ENCODE results near the gene RAB32.
"Not testable (repeated sequence)": the region's sequence is repeated elsewhere in the genome, so short reads cannot be mapped to it uniquely, and the experiment has no call there.

Gene RAB32
- 0 to 0.06 reads per million in 2 experiments for total RNA-seq

DNA sequence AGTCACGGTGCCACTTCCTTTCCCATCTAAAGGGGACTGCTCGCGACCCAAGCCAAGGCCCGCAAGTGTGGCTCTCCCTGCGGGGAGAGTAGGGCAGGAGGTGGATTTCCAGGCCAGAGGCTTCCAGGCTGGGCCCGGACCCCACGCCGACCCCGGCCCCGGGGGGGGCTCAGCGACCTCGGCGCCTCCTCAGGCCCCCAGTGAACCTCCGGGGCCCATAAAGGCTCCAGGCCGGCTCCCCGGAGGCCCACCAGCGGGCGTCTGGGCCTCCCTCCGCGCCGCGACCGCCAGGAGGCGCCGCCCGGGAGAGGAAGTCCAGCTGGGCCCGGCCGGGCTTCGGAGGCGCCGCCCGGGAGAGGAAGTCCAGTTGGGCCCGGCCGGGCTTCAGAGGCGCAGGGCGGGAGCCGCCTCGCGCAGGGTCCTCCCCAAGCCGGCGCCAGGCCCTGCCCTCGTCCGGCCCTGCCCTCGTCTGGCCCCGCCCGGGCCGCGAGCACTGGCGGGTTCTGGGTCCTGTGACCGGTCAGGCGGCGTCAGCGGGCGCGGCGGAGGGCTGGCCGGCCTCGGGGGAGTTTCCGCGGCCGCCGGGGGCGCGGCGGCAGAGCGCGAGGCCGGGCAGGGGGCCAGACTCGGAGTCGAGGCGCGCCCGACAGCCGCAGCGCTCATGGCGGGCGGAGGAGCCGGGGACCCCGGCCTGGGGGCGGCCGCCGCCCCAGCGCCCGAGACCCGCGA, at the start of gene RAB32:
TSS of gene RAB32 (plus strand) at position 623 of the 729 bp plus-strand sequence. CDS start at position 662, 39 bp downstream.
- no peak for DNase-seq (ENCODE audit: low read depth)

DNA sequence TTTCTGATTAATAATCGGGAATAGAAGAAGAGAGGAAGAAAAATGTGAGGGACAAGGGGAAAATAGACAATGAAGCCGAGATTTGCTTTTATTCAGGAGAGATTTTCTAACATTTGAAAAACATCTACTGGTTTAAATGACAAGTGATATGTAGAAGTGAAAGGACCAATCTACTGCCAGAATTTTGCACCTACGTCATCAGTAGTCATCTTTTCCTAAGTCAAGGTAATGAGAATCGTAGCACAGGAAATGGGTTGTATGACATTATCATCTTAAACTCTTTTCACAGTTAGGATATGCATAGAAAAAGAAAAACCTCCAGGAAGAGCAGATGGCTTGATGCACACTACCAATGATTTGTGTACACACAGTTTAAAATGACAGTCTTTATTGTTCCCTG, 45.3 kb upstream of the RAB32 start:
- DNase-seq (ENCODE audit: low read depth), result no peak

DNA sequence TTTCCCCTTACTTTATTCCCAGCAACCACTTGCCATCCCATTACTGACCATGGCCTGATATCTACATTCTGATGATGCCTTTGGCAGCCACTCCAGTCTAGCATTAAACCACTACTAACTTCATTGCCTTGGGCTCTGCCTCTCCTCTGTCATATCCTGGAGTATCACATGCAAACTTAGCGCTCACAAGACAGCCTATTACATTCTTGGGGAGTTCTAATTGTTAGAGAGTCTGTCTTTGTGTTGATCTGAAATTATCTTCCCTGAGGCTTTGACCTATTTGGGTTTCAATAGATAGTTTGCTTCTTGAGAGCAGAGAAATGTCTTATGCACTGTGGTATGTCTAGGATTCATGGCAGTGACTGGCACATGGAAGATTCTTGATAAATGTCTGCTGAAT, 40.5 kb upstream of the RAB32 start:
- no peak for DNase-seq (ENCODE audit: low read depth)

DNA sequence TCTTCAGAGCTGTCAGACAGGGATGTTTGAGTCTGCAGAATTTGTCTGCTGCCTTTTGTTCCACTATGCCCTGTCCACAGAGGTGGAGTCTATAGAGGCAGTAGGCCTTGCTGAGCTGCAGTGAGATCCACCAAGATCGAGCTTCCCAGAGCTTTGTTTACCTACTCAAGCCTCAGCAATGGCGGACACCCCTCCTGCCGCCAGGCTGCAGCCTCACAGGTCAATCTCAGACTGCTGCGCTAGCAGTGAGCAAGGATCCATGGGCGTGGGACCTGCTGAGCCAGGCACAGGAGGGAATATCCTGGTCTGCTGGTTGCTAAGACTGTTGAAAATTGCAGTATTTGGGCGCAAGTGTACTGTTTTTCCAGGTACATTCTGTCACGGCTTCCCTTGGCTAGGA, 28.4 kb upstream of the RAB32 start:
- no peak for DNase-seq (ENCODE audit: low read depth)

DNA sequence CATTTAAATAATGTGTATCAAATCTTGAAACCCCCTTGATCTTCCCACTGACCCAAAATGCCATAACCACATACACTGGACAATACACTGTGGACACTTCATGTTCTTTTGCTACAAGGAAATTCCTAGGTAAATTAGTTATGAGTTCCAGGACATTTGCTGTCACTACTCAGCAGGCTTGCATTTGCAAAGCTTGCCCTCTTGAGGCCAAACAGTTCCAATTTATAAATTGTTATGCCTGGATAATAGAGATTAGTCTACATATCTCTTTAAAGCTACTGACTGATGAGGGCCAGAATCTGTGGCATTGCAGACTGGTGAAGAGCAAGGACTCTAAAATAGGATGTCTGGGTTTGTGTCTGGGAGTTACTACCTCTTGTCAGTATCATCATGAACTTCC, 17.4 kb upstream of the RAB32 start:
- no peak for DNase-seq (ENCODE audit: low read depth)

DNA sequence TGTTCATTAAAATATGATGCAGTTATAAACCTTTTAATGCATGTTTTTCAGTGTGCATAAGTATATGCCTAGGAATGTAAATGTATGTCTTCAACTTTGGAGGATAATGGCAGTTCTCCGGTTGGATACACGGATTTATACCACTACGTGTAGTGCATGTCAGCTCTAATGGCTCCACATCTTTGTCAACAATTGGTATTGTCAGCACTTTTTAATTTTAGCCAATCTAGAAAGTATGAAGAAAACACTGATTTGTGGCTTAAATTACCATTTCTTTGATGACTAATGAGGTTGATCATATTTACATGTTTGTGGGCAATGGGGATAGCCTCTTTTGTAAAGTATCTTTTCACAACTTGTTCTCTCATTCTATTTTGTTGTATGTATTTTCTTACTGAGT, 10.9 kb upstream of the RAB32 start:
- no peak for DNase-seq (ENCODE audit: low read depth)

DNA sequence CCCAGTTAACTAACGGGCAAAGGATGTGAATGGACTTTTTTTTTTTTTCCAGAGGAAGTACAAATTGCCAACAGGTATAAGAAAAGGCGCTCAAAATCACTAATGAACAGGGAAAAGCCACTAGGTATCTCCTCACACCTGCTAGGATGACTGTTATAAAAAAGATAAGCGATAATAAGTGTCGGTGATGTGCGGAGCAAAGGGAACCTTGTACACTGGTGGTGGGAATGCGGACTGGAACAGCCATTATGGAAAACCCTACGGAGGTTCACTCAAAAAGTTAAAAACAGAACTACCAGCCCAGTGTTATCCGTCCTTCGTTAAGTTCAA, 787 bp upstream of the RAB32 start:
- no peak for DNase-seq (ENCODE audit: low read depth)

DNA sequence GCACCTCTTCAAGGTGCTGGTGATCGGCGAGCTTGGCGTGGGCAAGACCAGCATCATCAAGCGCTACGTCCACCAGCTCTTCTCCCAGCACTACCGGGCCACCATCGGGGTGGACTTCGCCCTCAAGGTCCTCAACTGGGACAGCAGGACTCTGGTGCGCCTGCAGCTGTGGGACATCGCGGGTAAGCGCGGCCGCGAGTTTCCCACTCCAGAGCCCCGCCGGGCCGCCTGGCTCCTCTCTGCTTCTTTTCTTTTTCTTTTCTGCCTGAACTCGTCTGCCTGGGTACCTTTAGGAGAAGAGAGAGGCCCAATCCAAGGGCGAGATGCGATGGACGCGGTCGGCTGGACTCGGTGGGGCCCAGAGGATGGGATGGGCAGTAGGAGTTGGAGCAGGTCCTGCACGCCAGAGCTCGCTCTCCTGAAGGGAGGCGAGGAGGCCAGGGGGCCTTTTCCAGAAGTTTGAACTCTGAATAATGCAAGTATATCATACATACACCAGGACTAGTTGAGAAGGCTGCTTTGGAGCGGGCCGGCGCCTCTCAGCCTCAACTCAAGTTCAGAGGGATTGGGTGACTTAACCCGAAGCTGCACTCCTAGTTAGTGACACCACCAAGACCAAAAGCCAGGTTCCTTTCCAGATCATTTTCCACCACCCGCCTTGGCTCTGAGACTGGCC, 445 bp downstream of the RAB32 start:
- no peak for DNase-seq (ENCODE audit: low read depth)

DNA sequence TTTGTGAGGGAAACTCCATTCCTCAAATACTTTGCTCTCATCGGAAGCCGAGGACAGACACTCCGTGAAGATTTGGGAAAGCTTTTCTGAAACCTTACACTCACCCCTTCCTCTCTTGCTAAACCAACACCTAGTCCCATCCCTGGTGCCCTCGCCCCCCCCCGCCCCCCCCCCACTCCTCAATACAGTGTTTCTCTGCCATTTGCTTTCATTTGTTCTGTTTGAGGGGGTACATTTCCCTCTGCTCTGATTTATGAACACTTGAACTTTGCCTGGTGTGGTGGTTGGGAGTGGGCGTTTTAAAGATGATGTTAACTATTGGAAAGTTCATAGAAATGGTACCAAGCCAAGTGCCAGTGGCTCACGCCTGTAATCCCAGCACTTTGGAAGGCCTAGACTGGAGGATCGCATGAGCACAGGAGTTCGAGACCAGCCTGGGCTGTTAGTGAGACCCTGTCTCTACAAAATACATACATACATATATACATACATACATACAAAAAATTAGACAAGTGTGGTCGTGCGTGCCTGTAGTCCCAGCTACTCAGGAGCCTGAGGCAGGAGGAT, 1.1 kb downstream of the RAB32 start:
- DNase-seq (ENCODE audit: low read depth), result no peak

DNA sequence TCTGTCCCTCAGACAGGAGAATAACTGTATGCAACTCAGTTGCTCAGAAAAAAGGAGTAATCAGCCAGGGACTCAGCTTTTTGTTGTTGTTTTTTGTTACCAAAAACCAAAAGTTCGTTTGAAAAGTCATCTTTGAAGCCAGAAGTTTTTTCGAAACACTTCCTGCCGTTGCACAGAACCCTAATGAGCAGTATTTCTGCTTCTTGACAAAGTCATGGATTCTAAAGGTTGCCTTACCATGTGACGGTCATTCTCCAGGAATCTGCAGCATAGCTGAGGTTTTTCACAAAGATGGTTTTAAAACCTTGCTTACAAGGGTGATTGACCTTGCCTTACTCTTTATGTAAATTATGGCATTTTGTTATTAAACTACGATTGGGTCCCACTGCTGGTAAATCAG, 1.9 kb downstream of the RAB32 start:
- no peak for DNase-seq (ENCODE audit: low read depth)

DNA sequence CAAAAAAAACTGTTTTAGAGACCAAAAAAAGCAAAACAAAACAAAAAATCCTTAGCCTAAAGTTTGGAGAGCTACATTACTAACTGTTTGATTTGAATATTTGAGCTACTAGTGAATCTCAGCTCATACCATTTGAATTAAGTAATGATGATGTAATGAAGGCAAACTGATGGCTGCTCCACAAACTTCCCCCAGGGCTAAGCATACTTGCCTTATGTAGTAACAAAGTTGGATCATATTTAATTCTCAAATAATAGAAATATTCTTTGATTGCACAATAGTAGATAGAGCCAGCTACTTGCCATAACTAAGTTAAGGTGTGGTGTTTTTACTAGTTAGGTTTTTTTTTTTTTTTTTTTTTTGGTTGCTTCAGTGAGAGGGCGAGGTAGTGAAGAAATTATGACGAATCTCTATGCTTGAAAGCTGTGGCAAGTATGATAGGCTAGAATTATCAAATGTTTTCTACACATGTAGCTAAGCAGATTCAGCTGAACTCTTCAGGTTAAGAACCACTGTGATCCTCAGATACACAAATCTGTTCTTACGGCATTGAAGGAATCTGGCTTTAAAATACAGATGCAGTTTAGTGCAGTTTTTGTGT, 2.9 kb downstream of the RAB32 start:
- no peak for DNase-seq (ENCODE audit: low read depth)

DNA sequence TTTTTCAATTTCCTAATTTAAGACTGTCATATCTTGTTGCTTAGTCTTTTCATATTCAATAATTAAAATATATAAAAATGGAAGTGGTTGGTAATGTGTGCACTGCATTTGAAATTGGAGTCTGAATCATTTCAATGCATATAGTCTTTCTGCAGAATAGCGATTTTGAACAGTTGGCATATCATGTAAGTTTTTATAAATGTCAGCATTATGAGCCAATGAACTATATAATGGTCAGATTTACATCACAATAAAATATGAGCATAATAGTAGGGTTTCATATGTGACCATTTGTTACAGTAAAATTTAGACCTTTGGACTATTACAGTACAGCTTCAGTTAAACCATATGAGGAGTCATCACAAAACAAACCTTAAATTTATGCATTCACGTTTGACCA, 4.3 kb downstream of the RAB32 start:
- DNase-seq (ENCODE audit: low read depth), result no peak

DNA sequence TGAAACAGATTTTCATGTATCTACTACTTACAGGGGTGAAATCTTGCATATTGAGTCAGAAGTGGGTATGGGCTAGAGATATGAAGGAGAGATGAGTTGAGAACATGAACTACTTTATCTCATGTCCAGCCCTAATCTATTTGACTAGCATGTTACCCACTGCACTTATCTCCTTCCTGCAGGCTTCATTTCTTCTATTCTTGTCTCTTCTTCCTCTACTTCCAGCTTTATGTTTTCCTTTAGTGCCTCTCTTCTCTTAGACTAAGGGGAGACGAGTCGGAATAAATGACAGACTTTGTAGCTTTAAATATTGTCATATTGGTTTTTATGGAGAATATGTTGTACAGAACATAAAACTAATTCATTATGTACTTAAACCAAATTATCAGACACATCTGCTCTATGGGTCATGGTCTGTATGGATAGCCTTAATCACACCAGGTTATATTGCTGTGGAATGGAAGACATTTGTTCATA, 5.3 kb downstream of the RAB32 start:
- DNase-seq (ENCODE audit: low read depth), result no peak

DNA sequence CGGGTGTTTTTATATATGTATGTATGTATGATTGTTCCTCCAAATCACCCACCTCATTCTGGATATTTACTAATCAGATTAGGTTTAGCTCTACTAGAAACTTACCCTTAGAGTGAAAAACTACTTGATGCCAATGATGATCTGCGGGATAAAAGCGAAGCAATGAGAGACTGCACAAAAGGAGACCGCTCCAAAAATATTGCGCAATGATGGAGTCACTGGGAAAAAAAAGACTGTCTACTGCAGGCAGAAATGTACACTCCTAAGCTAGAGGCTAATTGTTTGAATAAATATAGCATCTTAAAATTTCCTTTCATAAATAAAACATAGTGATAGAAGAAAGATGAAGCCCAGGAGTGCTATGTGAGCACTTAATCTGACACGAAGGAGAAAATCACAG, 7.3 kb downstream of the RAB32 start:
- DNase-seq (ENCODE audit: low read depth), result no peak

DNA sequence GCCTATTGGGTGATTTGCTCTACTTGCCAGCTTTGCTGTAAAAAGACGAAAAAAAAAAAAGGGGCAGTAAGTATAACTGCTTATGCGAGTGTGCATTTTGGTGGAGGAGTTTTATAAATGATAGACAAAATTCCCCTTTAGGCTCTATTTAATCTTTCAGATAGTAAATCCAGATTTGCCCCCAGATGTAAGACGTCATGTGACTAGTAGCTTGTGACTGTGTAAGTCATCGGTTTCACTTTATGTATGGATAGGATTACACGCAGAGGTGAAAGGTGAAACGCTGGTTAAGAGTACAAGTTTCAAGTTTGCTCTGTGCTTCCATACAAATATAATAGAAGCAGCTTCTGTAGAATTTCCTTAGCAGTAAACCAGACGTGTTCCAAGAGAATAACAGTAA, 7.9 kb downstream of the RAB32 start:
- no peak for DNase-seq (ENCODE audit: low read depth)

DNA sequence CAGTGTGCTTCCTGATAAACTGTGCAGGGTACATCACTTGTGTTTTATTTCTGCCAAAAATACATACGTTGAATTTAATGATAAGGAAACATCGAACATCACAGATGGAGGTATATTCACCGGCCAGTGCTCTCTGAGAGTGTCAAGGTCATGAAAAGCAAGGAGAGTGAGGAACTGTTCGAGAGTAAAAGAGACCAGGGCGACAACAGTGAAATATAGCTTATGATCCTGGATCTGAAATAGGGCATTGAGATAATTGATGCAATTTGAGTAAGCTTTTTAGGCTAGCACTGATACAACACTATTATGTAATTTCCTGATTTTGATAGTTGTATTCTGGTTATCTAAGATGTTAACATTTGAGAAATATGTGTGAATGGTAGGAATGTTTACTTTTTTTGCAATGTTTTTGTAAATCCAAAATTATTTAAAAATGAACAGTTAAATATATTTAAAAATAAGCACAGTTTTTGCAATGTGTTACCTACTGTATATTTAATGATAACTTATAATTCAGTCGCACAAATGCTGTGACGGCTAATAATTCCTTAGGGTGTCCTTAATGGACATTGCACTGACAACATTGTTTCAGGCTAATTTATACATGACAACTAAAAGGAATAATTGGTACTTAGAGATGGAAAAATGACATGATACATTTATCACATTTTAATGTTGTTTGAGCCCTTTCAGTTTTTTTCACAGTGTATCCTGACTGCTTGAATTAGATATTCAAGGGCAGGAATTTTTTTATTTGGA, 9.9 kb downstream of the RAB32 start:
- no peak for DNase-seq (ENCODE audit: low read depth)

DNA sequence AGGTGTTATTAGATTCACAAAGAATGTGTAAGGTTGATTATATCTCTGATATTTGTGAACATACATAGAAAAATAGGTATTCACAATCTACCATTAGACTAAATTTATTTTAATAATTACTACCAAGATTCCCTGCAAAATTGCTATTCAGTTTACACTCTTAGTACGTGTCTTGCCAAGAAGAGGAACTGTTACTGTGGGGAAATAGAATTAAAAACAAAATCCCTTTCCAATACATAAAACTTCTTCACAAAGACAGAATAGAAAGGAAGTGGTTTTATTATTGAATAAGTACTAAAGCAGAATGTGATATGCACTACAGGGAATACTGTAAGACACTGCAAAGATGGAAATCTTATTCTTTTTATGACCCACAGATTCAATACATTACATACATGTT, 17.0 kb downstream of the RAB32 start:
- no peak for DNase-seq (ENCODE audit: low read depth)

DNA sequence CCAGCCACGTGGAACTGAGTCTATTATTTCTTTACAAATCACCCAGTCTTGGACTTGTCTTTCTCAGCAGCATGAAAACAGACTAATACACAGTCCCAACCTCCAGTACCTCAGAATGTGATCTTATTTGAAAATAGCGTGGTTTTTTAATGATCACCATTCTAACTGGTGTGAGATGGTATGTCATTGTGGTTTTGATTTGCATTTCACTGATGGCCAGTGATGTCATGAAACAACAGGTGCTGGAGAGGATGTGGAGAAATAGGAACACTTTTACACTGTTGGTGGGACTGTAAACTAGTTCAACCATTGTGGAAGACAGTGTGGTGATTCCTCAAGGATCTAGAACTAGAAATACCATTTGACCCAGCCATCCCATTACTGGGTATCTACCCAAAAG, 23.0 kb downstream of the RAB32 start:
- not testable (repeated sequence) for DNase-seq (ENCODE audit: low read depth)

DNA sequence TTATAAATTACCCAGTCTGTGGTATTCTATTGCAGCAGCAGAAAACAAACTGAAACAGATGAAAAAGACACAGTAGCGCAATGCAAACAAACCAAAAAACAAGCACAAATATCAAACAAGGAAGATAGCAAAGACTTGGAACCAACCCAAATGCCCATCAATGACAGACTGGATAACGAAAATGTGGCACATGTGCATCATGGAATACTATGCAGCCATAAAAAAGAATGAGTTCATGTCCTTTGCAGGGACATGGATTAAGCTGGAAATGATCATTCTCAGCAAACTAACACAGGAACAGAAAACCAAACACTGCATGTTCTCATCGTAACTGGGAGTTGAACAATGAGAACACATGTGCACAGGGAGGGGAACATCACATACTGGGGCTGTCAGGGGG, 25.0 kb downstream of the RAB32 start:
- not testable (repeated sequence) for DNase-seq (ENCODE audit: low read depth)

DNA sequence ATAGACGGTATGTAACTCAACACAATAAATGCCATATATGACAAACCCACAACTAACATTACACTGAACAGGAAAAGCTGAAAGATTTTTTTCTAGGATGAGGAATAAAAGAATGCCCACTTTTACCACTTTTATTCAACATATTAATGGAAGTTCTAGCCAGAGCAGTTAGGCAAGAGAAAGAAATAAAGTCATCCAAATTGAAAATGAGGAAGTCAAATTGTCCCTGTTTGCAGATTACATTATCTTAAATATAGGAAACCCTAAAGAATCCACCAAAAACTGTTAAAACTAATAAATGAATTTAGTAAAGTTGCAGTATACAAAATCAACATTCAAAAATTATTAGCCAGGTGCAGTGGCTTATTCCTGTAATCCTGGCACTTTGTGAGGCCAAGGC, 30.6 kb downstream of the RAB32 start:
- DNase-seq (ENCODE audit: low read depth), result no peak

DNA sequence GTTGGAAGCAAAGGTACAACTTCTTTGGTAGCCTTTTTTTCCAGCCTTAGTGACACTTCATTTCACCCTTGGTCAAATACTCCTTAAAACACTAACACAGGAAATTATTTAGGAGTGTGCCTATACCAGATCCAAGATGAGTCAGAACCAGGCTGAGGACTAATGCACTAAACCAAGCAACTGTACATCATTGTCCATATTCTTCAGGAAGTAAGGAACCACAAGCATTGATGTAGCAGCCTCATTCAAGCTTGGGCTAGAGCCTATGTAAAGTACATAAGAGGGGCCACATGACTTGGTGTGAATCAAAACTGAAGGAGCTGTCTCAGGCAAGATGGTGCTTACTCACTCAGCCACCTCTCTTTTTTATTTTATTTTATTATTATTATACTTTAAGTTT, 34.4 kb downstream of the RAB32 start:
- no peak for DNase-seq (ENCODE audit: low read depth)

DNA sequence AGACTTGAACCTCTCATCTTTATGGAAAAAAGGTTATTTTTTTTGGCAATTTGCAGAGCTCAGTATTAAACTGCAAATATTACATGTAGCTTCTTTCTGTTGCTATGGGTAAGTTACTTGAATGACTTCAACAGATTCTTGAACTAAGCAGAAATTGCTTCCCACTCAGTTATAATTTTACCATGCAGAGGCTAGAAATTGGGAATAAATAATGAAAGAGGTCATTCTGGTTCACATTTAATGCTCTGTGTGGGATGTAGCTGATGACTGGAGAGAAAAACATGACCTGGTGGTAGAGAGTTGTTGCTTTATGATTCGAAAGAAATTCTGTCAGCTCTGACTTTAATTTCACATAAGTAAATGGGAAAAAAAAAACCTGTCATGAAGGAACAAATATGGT, 38.3 kb downstream of the RAB32 start:
- DNase-seq (ENCODE audit: low read depth), result no peak

Data from T follicular helper cell (primary cell).